ENCODE results near the gene ARSG.
A peak's percentile ranks its signal among the peaks of the same experiment; 100 is the strongest.
"Not testable (repeated sequence)": the region's sequence is repeated elsewhere in the genome, so short reads cannot be mapped to it uniquely, and the experiment has no call there.

Gene ARSG

GRCh38 chr17:68249354-68249765 lies 41.9 kb upstream of the ARSG start:
- TF ChIP-seq POLR2A (IDR thresholded peaks at IDR 0.05; ENCODE audit: extremely low read depth, insufficient read length) (no peak), MAX (IDR thresholded peaks at IDR 0.05; ENCODE audit: low read depth, low read length) (no peak), MYC (IDR thresholded peaks at IDR 0.05; ENCODE audit: low read depth, low read length) (no peak), CTCF (IDR thresholded peaks at IDR 0.05; ENCODE audit: low read depth, low read length) (no peak)
- no peak overlapping the region for H3K4me3 ChIP-seq (ENCODE audit: low read depth, low read length)
- peak; percentile 65 for DNase-seq (ENCODE audit: low read depth)

- H3K4me3 ChIP-seq (ENCODE audit: low read depth, low read length); DNase-seq (ENCODE audit: low read depth): not testable (repeated sequence)
Measured at GRCh38 chr17:68253426-68253825, 37.9 kb upstream of the ARSG start.

GRCh38 chr17:68255151-68255550 lies 36.1 kb upstream of the ARSG start:
- TF ChIP-seq CTCF (IDR thresholded peaks at IDR 0.05; ENCODE audit: low read depth, low read length) (no peak), MYC (IDR thresholded peaks at IDR 0.05; ENCODE audit: low read depth, low read length) (no peak), MAX (IDR thresholded peaks at IDR 0.05; ENCODE audit: low read depth, low read length) (no peak), POLR2A (IDR thresholded peaks at IDR 0.05; ENCODE audit: extremely low read depth, insufficient read length) (no peak)
- no peak overlapping the region for H3K4me3 ChIP-seq (ENCODE audit: low read depth, low read length)
- DNase-seq (ENCODE audit: low read depth), result no peak

- peak; percentile 72 for DNase-seq (ENCODE audit: low read depth)
- H3K4me3 ChIP-seq (ENCODE audit: low read depth, low read length), result no peak overlapping the region
- TF ChIP-seq MAX (IDR thresholded peaks at IDR 0.05; ENCODE audit: low read depth, low read length) (no peak), MYC (IDR thresholded peaks at IDR 0.05; ENCODE audit: low read depth, low read length) (no peak), POLR2A (IDR thresholded peaks at IDR 0.05; ENCODE audit: extremely low read depth, insufficient read length) (no peak), CTCF (IDR thresholded peaks at IDR 0.05; ENCODE audit: low read depth, low read length) (no peak)
Measured at GRCh38 chr17:68255731-68256538, 35.4 kb upstream of the ARSG start.

GRCh38 chr17:68256701-68257100 lies 34.6 kb upstream of the ARSG start:
- not testable (repeated sequence) for H3K4me3 ChIP-seq (ENCODE audit: low read depth, low read length); DNase-seq (ENCODE audit: low read depth)

- DNase-seq (ENCODE audit: low read depth), result no peak
- TF ChIP-seq MAX (IDR thresholded peaks at IDR 0.05; ENCODE audit: low read depth, low read length) (no peak), MYC (IDR thresholded peaks at IDR 0.05; ENCODE audit: low read depth, low read length) (no peak), POLR2A (IDR thresholded peaks at IDR 0.05; ENCODE audit: extremely low read depth, insufficient read length) (no peak), CTCF (IDR thresholded peaks at IDR 0.05; ENCODE audit: low read depth, low read length) (no peak)
- no peak overlapping the region for H3K4me3 ChIP-seq (ENCODE audit: low read depth, low read length)
Measured at GRCh38 chr17:68257934-68258333, 33.4 kb upstream of the ARSG start.
